ENCODE data around the gene DBX1. TPM values are rescaled to one million over a fixed set of nuclear protein-coding genes. Genes with fewer than 3 reads are reported as not detected.

Gene DBX1
- total RNA-seq, 4 donors from 2014 or later: not detected

DNA sequence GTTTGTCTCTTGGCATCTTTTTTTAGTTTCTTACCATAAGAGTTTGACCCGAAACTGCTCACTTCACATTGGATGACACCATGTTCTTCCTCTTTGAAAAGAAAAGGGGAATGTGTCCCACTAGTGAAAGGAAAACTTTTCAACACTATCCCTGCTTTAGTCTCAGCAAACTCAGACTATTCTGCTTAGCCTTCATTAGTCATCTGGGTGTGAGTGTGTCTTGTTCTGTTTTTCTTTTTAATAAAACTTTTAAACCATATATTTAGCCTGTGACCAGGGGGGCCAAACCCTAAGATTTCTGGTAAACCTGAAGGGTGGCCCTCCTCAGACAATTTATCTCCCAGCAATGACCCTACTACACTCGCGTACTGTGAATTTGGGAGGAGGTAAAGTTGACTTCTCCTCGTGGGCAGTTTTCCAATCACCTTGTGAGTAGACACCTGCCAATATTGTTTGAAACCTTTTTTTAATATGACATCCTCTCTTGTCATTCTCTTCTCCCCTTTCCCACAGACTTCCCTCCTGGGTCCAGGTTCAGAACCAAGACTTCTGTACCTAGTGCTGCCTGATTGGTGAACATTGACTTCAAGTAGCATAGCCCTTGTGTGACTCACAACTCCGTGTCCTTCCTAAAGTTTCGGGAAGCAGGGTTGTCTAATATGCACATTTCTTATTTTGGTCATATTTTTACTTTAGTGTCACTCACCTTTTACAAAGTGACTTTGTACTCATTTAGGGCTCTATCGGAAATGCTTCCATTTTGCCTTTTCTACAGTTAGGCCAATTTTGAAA is 39.9 kb downstream of the DBX1 start:
- Histone ChIP-seq H3K9me3 (no peaks in the 10 kb centered on the region), H3K27me3 (no peaks in the 10 kb centered on the region), H3K4me3 (no peak overlapping the region), H3K36me3 (peaks cover 0 to 53% (median 8%) of the 10 kb centered on the region in 3 donors), H3K27ac (no peak overlapping the region), H3K4me1 (no peaks in the 10 kb centered on the region)
- intact Hi-C loops (cut with DNase I): loop anchor here (10.0 kb wide), 1 partner anchor 234 kb away; no protein-coding TSS in a partner anchor
- 86 to 91% methylated on average over 7 of the region's 7 CpGs for WGBS, 2 donors
- no peak for DNase-seq
- no peak for TF ChIP-seq CTCF (IDR thresholded peaks at IDR 0.05)
- no peak for TF ChIP-seq POLR2A (IDR thresholded peaks at IDR 0.05)

DNA sequence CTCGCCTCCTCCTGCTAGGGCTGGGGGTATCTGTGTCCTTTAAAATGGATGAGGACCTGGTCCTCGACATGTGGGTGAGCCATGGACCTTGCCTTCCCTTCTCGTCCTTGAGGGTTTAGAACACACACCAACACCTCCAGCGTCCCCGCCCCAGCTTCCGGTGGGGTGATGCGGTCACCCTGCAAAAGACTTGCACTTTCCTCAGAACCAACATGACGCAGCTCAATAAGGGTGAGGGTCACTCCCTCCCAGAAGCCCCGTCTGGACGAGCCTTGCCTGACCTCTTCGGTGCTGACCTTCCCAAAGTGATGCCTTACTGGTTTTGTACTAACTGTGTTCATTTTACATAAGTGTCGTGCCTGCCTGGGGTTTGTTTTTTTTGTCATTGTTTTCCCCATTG is 41.0 kb downstream of the DBX1 start:
- Histone ChIP-seq H3K9me3 (no peaks in the 10 kb centered on the region), H3K27ac (no peak overlapping the region), H3K4me3 (no peak overlapping the region), H3K27me3 (no peaks in the 10 kb centered on the region), H3K4me1 (no peaks in the 10 kb centered on the region), H3K36me3 (peaks cover 0 to 63% (median 8%) of the 10 kb centered on the region in 3 donors)
- intact Hi-C loops (cut with DNase I): loop anchor here (5.0 kb wide), 1 partner anchor 162 kb away; no protein-coding TSS in a partner anchor
- TF ChIP-seq CTCF (IDR thresholded peaks at IDR 0.05) (no peak), POLR2A (IDR thresholded peaks at IDR 0.05) (no peak)
- DNase-seq: no peak
- WGBS, 2 donors: 89 to 90% methylated on average over 10 to 11 of the region's 12 CpGs

- H3K9me3 ChIP-seq: no peaks in the 10 kb centered on the region
- DNase-seq: no peak
- intact Hi-C loops (cut with DNase I): loop anchor here (5.0 kb wide), 1 partner anchor 161 kb away; no protein-coding TSS in a partner anchor
- H3K4me3 ChIP-seq: no peak overlapping the region
- peaks cover 0 to 72% (median 8%) of the 10 kb centered on the region in 3 donors for H3K36me3 ChIP-seq
- WGBS, 2 donors: 96 to 97% methylated on average over 12 of the region's 15 CpGs
- H3K27ac ChIP-seq: no peak overlapping the region
- no peaks in the 10 kb centered on the region for H3K27me3 ChIP-seq
- TF ChIP-seq POLR2A (IDR thresholded peaks at IDR 0.05) (no peak), CTCF (IDR thresholded peaks at IDR 0.05) (no peak)
- H3K4me1 ChIP-seq: peaks cover 0 to 4% (median 2%) of the 10 kb centered on the region in 3 donors
These were observed 42.1 kb downstream of the DBX1 start for GRCh38 chr11:20118209-20118608.

GRCh38 chr11:20117291-20117690 is 43.0 kb downstream of the DBX1 start:
- WGBS, 2 donors: 72 to 75% methylated on average over 5 of the region's 5 CpGs
- intact Hi-C loops (cut with DNase I): loop anchor here (5.0 kb wide), 1 partner anchor 160 kb away; no protein-coding TSS in a partner anchor
- H3K27me3 ChIP-seq: no peaks in the 10 kb centered on the region
- no peak overlapping the region for H3K27ac ChIP-seq
- no peaks in the 10 kb centered on the region for H3K9me3 ChIP-seq
- no peak for TF ChIP-seq POLR2A (IDR thresholded peaks at IDR 0.05)
- TF ChIP-seq CTCF (IDR thresholded peaks at IDR 0.05): no peak
- H3K4me3 ChIP-seq: no peak overlapping the region
- no peak for DNase-seq
- H3K4me1 ChIP-seq: peaks cover 7 to 13% (median 11%) of the 10 kb centered on the region in 3 donors
- H3K36me3 ChIP-seq: peaks cover 0 to 72% (median 8%) of the 10 kb centered on the region in 3 donors

DNA sequence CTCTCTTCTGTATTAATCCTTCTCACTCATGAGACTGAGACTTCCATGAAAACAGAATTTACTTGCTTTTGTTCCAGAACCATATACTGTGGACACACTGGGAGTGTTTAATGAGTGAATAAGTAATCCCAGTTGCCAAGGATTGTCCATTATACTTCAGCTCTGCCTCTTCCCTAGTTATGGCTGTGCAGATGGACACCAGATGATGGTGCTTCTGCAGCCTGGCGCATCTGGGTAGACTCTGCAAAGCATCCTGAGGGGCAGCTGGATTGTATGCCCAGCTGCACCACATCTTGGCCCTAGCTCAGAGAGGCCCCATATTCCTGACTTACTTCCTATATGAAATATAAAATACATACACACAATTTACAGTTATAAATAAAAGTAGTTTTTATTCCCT is 43.5 kb downstream of the DBX1 start:
- no peaks in the 10 kb centered on the region for H3K9me3 ChIP-seq
- intact Hi-C loops (cut with DNase I): loop anchor here (5.0 kb wide), 1 partner anchor 160 kb away; no protein-coding TSS in a partner anchor
- WGBS, 2 donors: 0 to 67% methylated on average over 1 of the region's 1 CpG
- H3K4me3 ChIP-seq: no peak overlapping the region
- no peaks in the 10 kb centered on the region for H3K27me3 ChIP-seq
- no peak for TF ChIP-seq CTCF (IDR thresholded peaks at IDR 0.05)
- no peak for TF ChIP-seq POLR2A (IDR thresholded peaks at IDR 0.05)
- DNase-seq: no peak
- H3K36me3 ChIP-seq: peaks cover 0 to 72% (median 8%) of the 10 kb centered on the region in 3 donors
- peaks cover 12 to 18% (median 15%) of the 10 kb centered on the region in 3 donors for H3K4me1 ChIP-seq
- no peak overlapping the region for H3K27ac ChIP-seq

Data from esophagus squamous epithelium (tissue), 5 donors.